ENCODE data around the gene PIK3CA. TPM values are rescaled to one million over a fixed set of nuclear protein-coding genes. Genes with fewer than 3 reads are reported as not detected.

Gene PIK3CA
- total RNA-seq, 4 donors from 2014 or later, result 28.8 to 75.6 (median 48.0) TPM

- no peak for TF ChIP-seq CTCF (IDR thresholded peaks at IDR 0.05)
- ATAC-seq (ENCODE audit: low FRiP score), result no peak
- no peak for DNase-seq (ENCODE audit: low spot score)
Measured at GRCh38 chr3:179281825-179282224, 133.7 kb downstream of the PIK3CA start.

GRCh38 chr3:179286331-179286730 lies 138.2 kb downstream of the PIK3CA start:
- DNase-seq (ENCODE audit: low spot score) (no peak), ATAC-seq (ENCODE audit: low FRiP score) (no peak)
- TF ChIP-seq CTCF (IDR thresholded peaks at IDR 0.05), result no peak

- no peak for TF ChIP-seq CTCF (IDR thresholded peaks at IDR 0.05)
Measured at GRCh38 chr3:179288845-179289244, 140.7 kb downstream of the PIK3CA start.

GRCh38 chr3:179289295-179289694 lies 141.1 kb downstream of the PIK3CA start:
- DNase-seq (ENCODE audit: low spot score), result no peak
- TF ChIP-seq CTCF (IDR thresholded peaks at IDR 0.05), result no peak
- ATAC-seq (ENCODE audit: low FRiP score), result no peak

More at GRCh38 chr3:179288845-179289244, 140.7 kb downstream of the PIK3CA start:
- no peak for ATAC-seq (ENCODE audit: low FRiP score)
- no peak for DNase-seq (ENCODE audit: low spot score)

Small RNAs within 50 kb of the gene (small RNA-seq; reads per million reads assigned to genes)
- not detected for gene RF00402

Other genes with a start within 250 kb of the PIK3CA start
- 1 to 10 TPM; 7.7 to 9.1 (median 8.2) TPM for gene ZMAT3, start 76.5 kb upstream of the PIK3CA start, total RNA-seq
- 1 to 10 TPM; 1.6 to 6.3 (median 3.5) TPM for gene KCNMB3, start 102.8 kb downstream of the PIK3CA start, total RNA-seq
- gene ZNF639, start 174.7 kb downstream of the PIK3CA start, total RNA-seq, result 10 to 100 TPM; 31.8 to 52.8 (median 36.8) TPM
- gene MFN1, start 199.4 kb downstream of the PIK3CA start, total RNA-seq, result 10 to 100 TPM; 27.3 to 39.6 (median 39.0) TPM

Data from omental fat pad (tissue), 4 donors.